OCI-LY1 (cell line): ENCODE measurements around the gene PRKCD.

Experiments used
- H2AFZ ChIP-seq: fragments of 200-600 bp; sonication (generic), shearing (Covaris generic); 2 replicates; pipeline ENCODE4 v1.6.0; 2014; ENCODE audit warnings: antibody characterized with exemption, mild to moderate bottlenecking, low read length
- H3F3A ChIP-seq: fragments of 200-600 bp; sonication (generic), shearing (Covaris generic); 2 replicates; pipeline ENCODE4 v1.6.0; 2014; ENCODE audit warnings: mild to moderate bottlenecking, antibody characterized with exemption, low read length, moderate library complexity; ENCODE audit not compliant: insufficient read depth
- H3K27ac ChIP-seq: fragments of 200-600 bp; sonication (generic); 2 replicates; pipeline ENCODE4 v1.5.1; 2014; ENCODE audit warnings: low read length, mixed run types, mild to moderate bottlenecking, low read depth; ENCODE audit not compliant: poor library complexity, severe bottlenecking
- H3K27me3 ChIP-seq: fragments of 200-600 bp; sonication (generic); 2 replicates; pipeline ENCODE4 v1.6.0; 2014; ENCODE audit warnings: antibody characterized with exemption, mild to moderate bottlenecking, low read length, moderate library complexity; ENCODE audit not compliant: insufficient read depth
- H3K36me3 ChIP-seq: fragments of 200-600 bp; sonication (generic); 2 replicates; pipeline ENCODE4 v1.6.1; 2014; ENCODE audit warnings: mild to moderate bottlenecking, antibody characterized with exemption, low read length, moderate library complexity, mixed read lengths; ENCODE audit not compliant: insufficient read depth
- H3K4me1 ChIP-seq: fragments of 200-600 bp; sonication (generic); 2 replicates; pipeline ENCODE4 v1.5.1; 2014; ENCODE audit warnings: mild to moderate bottlenecking, low read length, moderate library complexity; ENCODE audit not compliant: insufficient read depth, severe bottlenecking
- H3K4me2 ChIP-seq: fragments of 200-600 bp; sonication (generic), shearing (Covaris generic); 2 replicates; pipeline ENCODE4 v1.6.1; 2014; ENCODE audit warnings: low read length
- H3K4me3 ChIP-seq: fragments of 200-600 bp; sonication (generic); 2 replicates; pipeline ENCODE4 v1.5.1; 2014; ENCODE audit warnings: low read length, low read depth, mild to moderate bottlenecking, mixed read lengths; ENCODE audit not compliant: poor library complexity, severe bottlenecking
- H3K79me2 ChIP-seq: fragments of 200-600 bp; shearing (Covaris generic); 2 replicates; pipeline ENCODE4 v1.6.1; 2016; ENCODE audit warnings: mixed run types, low read length, mixed read lengths; ENCODE audit not compliant: insufficient read depth
- H3K9ac ChIP-seq: fragments of 200-600 bp; sonication (generic), shearing (Covaris generic); 2 replicates; pipeline ENCODE4 v1.6.1; 2014; ENCODE audit warnings: mild to moderate bottlenecking, low read length, mixed read lengths
- H3K9me2 ChIP-seq: fragments of 200-600 bp; sonication (generic), shearing (Covaris generic); 2 replicates; pipeline ENCODE4 v1.6.1; 2014; ENCODE audit warnings: low read depth, mild to moderate bottlenecking, low read length, mixed read lengths
- H3K9me3 ChIP-seq: fragments of 200-600 bp; shearing (Covaris generic); 2 replicates; pipeline ENCODE4 v1.6.1; 2014; ENCODE audit warnings: low read length, mixed read lengths
- H4K20me1 ChIP-seq: fragments of 200-600 bp; sonication (generic), shearing (Covaris generic); 2 replicates; pipeline ENCODE4 v1.6.0; 2016; ENCODE audit warnings: mild to moderate bottlenecking, low read length; ENCODE audit not compliant: insufficient read depth
- CTCF ChIP-seq: fragments of 200-600 bp; sonication (generic), shearing (Covaris generic); IDR thresholded peaks from 2 replicates; pipeline ENCODE4 v1.5.1; 2017; ENCODE audit warnings: mild to moderate bottlenecking, antibody characterized with exemption, low read length, moderate library complexity, mixed read lengths
- EZH2 ChIP-seq: fragments of 200-600 bp; sonication (generic), shearing (Covaris generic); IDR thresholded peaks from 2 replicates; pipeline ENCODE4 v1.8.0; 2017; ENCODE audit warnings: borderline replicate concordance, mixed run types, mild to moderate bottlenecking, antibody characterized with exemption, low read length, moderate library complexity, mixed read lengths

Gene PRKCD

GRCh38 chr3:53154881-53155285 is 6.1 kb upstream of the PRKCD start:
- Histone ChIP-seq H3F3A (no peaks in the 10 kb centered on the region), H3K27me3 (peaks cover 3% of the 10 kb centered on the region; the same call in 1 of the 2 replicates), H3K79me2 (no peaks in the 10 kb centered on the region), H3K4me1 (peaks cover 5% of the 10 kb centered on the region), H3K9ac (no peak overlapping the region), H3K9me2 (no peaks in the 10 kb centered on the region), H2AFZ (no peak overlapping the region), H3K4me3 (no peak overlapping the region), H3K4me2 (no peak overlapping the region), H3K36me3 (no peaks in the 10 kb centered on the region), H3K9me3 (no peaks in the 10 kb centered on the region), H4K20me1 (no peaks in the 10 kb centered on the region), H3K27ac (no peak overlapping the region)
- TF ChIP-seq EZH2, result no peak
- TF ChIP-seq CTCF, result no peak

- Histone ChIP-seq H3K9ac (no peak overlapping the region), H4K20me1 (no peaks in the 10 kb centered on the region), H3K9me3 (no peaks in the 10 kb centered on the region), H3F3A (no peaks in the 10 kb centered on the region), H3K36me3 (no peaks in the 10 kb centered on the region), H3K27ac (no peak overlapping the region), H2AFZ (no peak overlapping the region), H3K4me1 (peaks cover 9% of the 10 kb centered on the region), H3K27me3 (no peaks in the 10 kb centered on the region), H3K79me2 (no peaks in the 10 kb centered on the region), H3K4me3 (no peak overlapping the region), H3K4me2 (no peak overlapping the region), H3K9me2 (no peaks in the 10 kb centered on the region)
- TF ChIP-seq EZH2, result no peak
- TF ChIP-seq CTCF, result no peak
Observed at GRCh38 chr3:53155760-53156159, 5.2 kb upstream of the PRKCD start.

GRCh38 chr3:53156368-53156834 is 4.6 kb upstream of the PRKCD start:
- Histone ChIP-seq H3K9me3 (no peaks in the 10 kb centered on the region), H3K4me3 (peak overlapping the region; percentile 38), H2AFZ (no peak overlapping the region), H3K9me2 (no peaks in the 10 kb centered on the region), H3K79me2 (no peaks in the 10 kb centered on the region), H3K9ac (no peak overlapping the region), H3K27me3 (no peaks in the 10 kb centered on the region), H3F3A (no peaks in the 10 kb centered on the region), H3K27ac (no peak overlapping the region), H4K20me1 (no peaks in the 10 kb centered on the region), H3K36me3 (no peaks in the 10 kb centered on the region), H3K4me2 (peak overlapping the region; percentile 53; the same call in 1 of the 2 replicates), H3K4me1 (peaks cover 9% of the 10 kb centered on the region)
- no peak for TF ChIP-seq CTCF
- TF ChIP-seq EZH2, result no peak
